Measurements from ENCODE around the gene SPATA24.
A peak's percentile ranks its signal among the peaks of the same experiment; 100 is the strongest.
"Not testable (repeated sequence)": the region's sequence is repeated elsewhere in the genome, so short reads cannot be mapped to it uniquely, and the experiment has no call there.

Gene SPATA24

GRCh38 chr5:139394654-139395566, 9.0 kb downstream of the SPATA24 start, which contains the start of gene PROB1:
Gene PROB1 (minus strand): TSS chr5:139395104. CDS start chr5:139395081, 23 bp downstream.
- no peak for DNase-seq (ENCODE audit: low read depth in 2 of 2)

GRCh38 chr5:139394123-139394653, 9.7 kb downstream of the SPATA24 start:
- DNase-seq (ENCODE audit: low read depth in 2 of 2): peak in 1 of 2 donors; percentile 67

- DNase-seq (ENCODE audit: low read depth in 2 of 2): no peak
Measured at GRCh38 chr5:139393497-139394122, 10.3 kb downstream of the SPATA24 start.

GRCh38 chr5:139392678-139393496, 11.0 kb downstream of the SPATA24 start:
- DNase-seq (ENCODE audit: low read depth in 2 of 2): peak; percentile 81 to 84

- DNase-seq (ENCODE audit: low read depth in 2 of 2): no peak
Measured at GRCh38 chr5:139392324-139392677, 11.6 kb downstream of the SPATA24 start.

- no peak for DNase-seq (ENCODE audit: low read depth in 2 of 2)
Measured at GRCh38 chr5:139391570-139392323, 12.1 kb downstream of the SPATA24 start.

GRCh38 chr5:139390639-139391569, 13.0 kb downstream of the SPATA24 start:
- no peak for DNase-seq (ENCODE audit: low read depth in 2 of 2)

GRCh38 chr5:139389701-139390638, 13.9 kb downstream of the SPATA24 start, which contains the start of gene MZB1:
Gene MZB1 (minus strand): TSS chr5:139389913. CDS start chr5:139389856, 57 bp downstream.
- DNase-seq (ENCODE audit: low read depth in 2 of 2): peak in 1 of 2 donors; percentile 47

- DNase-seq (ENCODE audit: low read depth in 2 of 2): no peak
Measured at GRCh38 chr5:139388198-139388821, 15.6 kb downstream of the SPATA24 start.

GRCh38 chr5:139387611-139388197, 16.2 kb downstream of the SPATA24 start:
- no peak for DNase-seq (ENCODE audit: low read depth in 2 of 2)

GRCh38 chr5:139386956-139387355, 16.9 kb downstream of the SPATA24 start:
- DNase-seq (ENCODE audit: low read depth in 2 of 2): not testable (repeated sequence)

- DNase-seq (ENCODE audit: low read depth in 2 of 2): no peak
Measured at GRCh38 chr5:139386050-139386438, 17.8 kb downstream of the SPATA24 start.

- no peak for DNase-seq (ENCODE audit: low read depth in 2 of 2)
Measured at GRCh38 chr5:139385061-139386049, 18.5 kb downstream of the SPATA24 start.

GRCh38 chr5:139384591-139385051, 19.3 kb downstream of the SPATA24 start:
- DNase-seq (ENCODE audit: low read depth in 2 of 2): no peak

GRCh38 chr5:139383993-139384590, 19.8 kb downstream of the SPATA24 start:
- DNase-seq (ENCODE audit: low read depth in 2 of 2): no peak

Data from stimulated activated CD4-positive, alpha-beta T cell treated with anti-CD3 and anti-CD28 coated beads, Interleukin-15, amount 100 ng/mL, for 48 hours (primary cell).